AG09319 (cell line): ENCODE measurements around the gene ELOVL6.
"Not testable (repeated sequence)": the region's sequence is repeated elsewhere in the genome, so short reads cannot be mapped to it uniquely, and the experiment has no call there.

ENCODE experiments used
- DNase-seq: peaks from one replicate; pipeline ENCODE4 v3.0.0-alpha.2; 2010; ENCODE audit warnings: low read depth; ENCODE audit errors: extremely low read depth
- CTCF ChIP-seq: IDR thresholded peaks from 2 replicates; pipeline ENCODE4 v1.5.1; 2011; ENCODE audit warnings: low read depth, mild to moderate bottlenecking, inconsistent platforms, low read length, moderate library complexity

Gene ELOVL6

DNA sequence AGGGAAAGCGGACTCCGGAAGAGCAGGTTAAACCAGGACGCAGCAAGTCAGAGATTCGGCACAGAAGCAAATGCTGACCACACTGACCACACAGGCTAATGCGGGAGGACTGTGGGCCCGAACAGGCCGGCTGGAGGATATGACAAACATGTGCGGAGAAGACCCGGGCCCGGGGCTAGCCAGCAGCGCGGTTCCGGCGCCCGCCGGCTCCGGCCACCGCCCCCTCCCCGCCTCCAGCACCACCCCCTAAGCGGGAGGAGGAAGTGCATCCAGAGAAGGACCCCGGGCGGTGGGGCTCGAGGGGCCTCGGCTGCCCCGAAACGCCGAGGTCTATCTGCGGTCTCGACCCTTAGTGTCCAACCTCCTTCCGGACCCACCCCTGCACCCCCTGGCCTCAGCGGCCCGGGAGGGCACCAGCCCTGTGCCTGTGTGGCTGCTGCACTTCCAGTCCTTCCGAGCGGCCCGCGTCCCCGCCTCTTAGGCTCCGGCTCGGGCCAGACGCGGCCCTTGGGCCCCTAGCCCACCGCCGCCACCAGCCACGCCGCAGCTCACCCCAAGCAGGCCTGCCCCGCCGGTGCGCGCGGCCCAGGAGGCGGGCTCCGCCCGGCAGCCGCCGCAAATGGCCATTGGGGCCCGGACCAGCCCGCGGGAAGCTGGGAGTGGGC lies 2.1 kb downstream of the ELOVL6 start:
- DNase-seq = no peak
- no peak for TF ChIP-seq CTCF

DNA sequence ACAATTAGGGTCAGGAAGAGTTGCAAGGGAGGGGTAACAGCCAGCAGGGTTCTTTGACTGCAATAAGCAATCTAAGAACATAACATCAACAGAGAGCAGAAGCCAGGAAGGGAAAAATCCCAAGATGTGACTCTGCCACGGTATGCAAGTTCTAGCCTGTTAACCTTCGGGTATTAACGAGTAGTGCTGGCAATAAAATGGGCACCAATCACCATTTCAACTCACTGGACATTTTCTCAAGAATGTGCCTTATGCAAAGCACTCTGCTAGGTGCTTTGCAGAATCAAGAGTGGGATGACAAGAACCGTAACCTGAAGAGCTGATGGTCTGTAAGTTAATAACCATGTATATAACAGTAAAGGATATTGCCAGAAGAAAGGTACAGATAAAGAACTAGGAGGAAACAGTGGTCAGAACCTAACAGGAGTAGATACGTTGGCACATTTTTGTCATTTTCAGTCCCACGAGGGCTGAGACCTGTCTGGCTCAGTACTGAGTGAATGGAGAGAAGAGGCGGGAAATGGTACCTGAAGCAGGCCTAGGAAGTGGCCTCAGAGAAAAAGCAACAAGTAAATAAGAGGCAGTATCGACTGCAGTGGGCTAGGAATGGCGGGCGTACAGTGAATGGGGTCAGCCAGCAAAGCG lies 2.7 kb downstream of the ELOVL6 start:
- no peak for TF ChIP-seq CTCF
- DNase-seq = no peak

GRCh38 chr4:110193822-110194761 lies 4.3 kb downstream of the ELOVL6 start:
- peak; percentile 37 for DNase-seq
- TF ChIP-seq CTCF = no peak

DNA sequence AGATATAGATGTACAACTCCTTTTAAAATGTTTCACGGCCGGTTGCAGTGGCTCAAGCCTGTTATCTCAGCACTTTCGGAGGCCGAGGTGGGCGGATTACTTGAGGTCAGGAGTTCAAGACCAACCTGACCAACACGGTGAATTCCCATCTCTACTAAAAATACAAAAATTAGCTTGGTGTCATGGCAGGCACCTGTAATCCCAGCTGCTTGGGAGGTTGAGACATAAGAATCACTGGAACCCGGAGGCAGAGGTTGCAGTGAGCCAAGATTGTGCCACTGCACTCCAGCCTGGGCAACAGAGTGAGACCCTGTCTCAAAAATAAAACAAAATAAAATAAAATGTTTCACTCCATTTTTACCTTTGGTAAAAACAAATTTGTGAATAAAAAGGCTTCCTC lies 5.1 kb downstream of the ELOVL6 start:
- not testable (repeated sequence) for DNase-seq

GRCh38 chr4:110190249-110190648 lies 8.2 kb downstream of the ELOVL6 start:
- DNase-seq = no peak
- no peak for TF ChIP-seq CTCF

GRCh38 chr4:110188113-110188512 lies 10.3 kb downstream of the ELOVL6 start:
- no peak for DNase-seq
- no peak for TF ChIP-seq CTCF

DNA sequence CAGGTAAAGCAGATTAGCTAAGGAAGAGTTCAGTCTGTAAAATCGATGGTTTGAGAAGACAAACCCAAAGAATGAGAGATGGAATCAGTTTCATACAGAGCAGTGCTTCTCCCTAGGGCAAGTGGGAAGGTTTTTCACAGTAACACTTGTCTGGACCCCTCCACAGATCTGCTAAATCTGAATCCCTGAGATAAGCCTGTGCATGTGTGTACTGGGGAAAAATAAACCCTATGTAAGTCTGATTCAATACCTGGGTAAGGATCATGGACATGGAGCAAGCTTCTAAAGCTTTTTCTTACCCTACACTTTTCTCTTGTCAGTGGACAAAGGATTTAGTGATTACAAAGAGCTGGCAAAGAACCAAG lies 13.6 kb downstream of the ELOVL6 start:
- no peak for DNase-seq

More for the DNA sequence above, 13.6 kb downstream of the ELOVL6 start:
- TF ChIP-seq CTCF = no peak
